Measurements from ENCODE around the gene RNF11. TPM values are rescaled to one million over a fixed set of nuclear protein-coding genes. Genes with fewer than 3 reads are reported as not detected.

The RNF11 gene
- total RNA-seq, 1 donor from 2014 or later: 34.8 TPM

DNA sequence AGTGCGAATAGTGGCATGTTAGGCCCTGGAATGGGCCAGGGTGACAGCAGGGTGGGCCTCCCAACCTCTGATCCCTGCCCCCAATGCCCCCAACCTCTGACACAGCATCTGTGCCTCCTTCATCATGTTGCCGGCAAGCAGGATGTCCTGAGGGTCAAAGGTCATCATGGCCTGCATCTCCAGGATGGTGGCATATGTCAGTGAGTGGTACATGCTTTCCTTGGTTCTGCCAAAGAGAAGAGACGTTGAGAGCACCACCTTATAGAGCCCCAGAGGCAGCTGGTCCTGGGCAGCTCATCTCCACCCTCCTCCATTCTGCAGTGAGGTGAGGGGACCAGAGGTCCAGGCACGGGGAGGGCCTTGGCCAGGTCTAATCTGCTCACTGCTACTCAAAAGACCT lies 76.6 kb downstream of the RNF11 start:
- intact Hi-C loops (cut with micrococcal nuclease): no loop called here

DNA sequence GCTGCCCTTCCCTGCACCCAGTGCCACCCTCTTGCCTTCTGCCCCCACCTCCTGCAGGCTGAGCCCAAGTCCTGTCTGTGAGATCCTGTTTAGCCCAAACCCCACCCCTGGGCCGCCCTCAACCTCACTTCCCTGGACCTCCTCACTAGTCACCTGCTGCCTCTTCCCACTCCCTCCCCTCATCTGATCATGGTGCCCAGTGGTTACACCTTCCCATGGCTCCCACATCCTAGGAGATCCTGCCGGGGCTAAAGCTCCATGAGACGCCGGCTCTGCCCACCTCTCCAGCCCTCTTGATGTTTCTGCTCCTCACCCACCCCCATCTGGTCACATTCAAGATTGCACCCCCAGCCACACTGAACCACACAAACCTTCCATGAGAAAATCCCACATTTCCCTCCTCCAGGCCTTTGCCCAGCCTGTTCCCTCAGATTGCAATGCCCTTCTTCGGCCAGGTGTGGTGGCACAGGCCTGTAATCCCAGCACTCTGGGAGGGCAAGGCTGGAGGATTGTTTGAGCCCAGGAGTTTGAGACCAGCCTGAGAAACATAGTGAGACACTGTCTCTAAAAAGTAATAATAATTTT lies 77.3 kb downstream of the RNF11 start:
- intact Hi-C loops (cut with micrococcal nuclease): no loop called here

DNA sequence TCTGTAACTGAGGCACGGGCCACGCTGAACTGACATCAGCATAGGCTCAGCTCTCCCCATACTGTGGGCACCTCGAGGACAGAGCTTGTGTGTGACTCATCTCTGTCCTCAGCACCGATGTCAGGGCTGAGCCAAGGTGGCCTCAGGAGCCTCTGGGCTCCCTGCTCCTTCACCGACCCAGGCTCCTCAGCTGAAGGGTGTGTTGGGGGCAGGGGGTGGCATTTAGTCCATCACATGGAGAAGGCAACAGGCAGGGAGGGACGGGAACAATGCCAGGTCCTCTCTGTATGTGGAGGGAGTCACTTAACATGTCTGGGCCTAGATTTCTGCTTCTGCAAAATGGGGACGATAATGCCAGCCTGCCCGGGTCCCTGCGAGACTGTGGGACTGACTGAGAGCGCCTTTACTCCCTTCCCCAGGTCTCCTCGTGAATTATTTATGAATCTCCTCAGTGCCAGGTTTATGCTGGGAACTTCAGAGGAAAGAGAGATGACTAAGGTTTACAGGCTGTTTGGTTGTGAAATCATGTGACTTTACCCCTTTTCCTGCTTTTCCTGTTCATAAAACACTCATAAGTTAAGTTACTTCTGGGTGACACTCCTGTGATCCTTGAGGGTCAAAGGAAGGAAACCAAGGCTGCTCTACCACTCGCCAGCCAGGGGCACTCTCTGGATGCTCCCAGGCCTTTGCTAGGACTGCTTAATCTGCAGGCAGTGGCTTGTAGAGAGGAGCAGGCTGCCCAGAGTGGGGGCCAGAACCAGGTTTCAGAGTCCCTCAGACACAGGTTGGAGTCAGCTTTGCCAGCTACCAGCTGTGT lies 78.1 kb downstream of the RNF11 start:
- intact Hi-C loops (cut with micrococcal nuclease): no loop called here

DNA sequence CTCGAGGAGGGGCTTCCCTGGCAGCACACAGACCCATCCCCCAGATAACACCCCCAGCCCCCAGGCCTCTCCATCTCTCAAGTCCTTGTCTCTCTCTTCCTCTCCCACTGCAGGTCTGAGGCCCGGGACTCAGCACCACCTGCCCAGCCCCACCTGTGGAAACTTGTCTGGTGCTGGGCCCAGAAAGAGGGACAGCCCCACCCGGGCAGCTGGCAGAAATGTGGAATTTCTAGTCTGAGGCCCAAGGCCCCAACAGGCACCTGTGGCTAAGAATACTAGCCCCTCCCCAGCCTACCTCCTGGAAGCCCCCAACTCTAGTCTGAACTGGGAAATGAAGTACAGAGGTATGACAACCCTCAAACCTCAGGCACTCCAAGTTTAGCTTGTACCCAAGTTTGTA lies 78.9 kb downstream of the RNF11 start:
- intact Hi-C loops (cut with micrococcal nuclease): no loop called here

DNA sequence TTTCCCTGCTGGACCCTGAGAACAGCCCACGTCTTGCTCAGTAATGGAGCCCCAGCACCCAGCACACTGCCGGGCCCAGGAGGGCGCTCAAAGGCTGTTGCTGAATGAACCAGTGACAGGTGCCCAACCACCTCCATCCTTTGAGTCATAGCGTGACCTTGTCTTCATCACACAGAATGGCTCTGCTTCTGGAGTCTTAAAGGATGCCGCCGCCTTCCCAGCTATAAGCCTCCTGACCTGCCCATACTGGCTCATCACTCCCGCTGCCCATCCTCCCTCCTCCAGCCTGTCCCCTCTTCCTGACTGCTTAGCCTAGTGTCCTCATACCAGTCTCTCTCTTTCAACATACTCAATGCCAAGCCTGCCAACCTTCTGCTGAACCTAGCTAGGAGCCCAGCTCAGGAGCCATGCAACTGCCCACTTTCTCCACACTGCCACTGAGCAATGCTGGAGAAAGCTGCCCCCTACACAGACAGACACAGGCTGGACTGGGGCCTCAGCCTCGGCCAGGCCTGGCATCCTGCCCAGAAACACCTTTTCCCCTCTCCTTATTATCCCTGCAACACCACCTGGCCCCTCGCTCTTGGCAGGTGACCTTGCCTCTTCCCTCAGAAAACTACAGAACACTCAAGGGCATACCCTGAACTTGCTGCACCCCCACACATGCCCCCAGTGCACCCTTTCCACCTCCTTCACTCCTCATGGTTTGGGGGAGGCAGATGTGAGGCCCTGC lies 80.2 kb downstream of the RNF11 start:
- intact Hi-C loops (cut with micrococcal nuclease): no loop called here

DNA sequence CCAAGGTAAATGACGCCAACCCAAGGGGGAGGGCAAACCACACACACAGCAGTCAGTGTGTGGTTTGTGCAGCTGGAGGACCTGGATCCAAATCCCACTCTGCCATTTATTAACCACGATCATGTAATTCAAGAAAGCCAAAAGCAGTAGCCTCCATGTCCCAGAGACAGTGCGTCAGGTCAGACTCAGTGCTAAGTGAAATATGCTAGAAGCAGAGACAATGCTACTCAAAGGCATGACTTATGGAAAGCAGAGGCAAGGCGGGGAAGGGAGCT lies 80.7 kb downstream of the RNF11 start:
- intact Hi-C loops (cut with micrococcal nuclease): no loop called here

DNA sequence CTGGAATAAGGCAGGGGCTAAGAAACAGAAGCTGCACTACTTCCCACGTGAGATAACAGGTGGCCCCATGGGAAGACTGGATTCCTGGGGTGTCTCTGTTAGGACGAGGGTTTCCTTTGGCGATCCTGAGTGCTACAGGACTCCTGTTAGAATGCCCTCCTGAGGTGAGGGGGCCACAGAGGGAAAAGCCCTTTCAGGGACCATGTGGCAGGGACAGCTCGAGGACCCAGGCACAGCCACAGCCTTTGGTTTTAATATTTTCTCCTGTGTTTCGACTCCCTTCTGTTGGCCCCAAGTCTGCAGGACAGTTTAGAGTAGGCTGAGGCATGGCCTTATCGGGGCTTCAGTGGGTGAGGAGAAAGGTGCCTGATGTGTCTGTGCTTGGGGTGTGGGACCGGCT lies 81.7 kb downstream of the RNF11 start:
- intact Hi-C loops (cut with micrococcal nuclease): no loop called here

DNA sequence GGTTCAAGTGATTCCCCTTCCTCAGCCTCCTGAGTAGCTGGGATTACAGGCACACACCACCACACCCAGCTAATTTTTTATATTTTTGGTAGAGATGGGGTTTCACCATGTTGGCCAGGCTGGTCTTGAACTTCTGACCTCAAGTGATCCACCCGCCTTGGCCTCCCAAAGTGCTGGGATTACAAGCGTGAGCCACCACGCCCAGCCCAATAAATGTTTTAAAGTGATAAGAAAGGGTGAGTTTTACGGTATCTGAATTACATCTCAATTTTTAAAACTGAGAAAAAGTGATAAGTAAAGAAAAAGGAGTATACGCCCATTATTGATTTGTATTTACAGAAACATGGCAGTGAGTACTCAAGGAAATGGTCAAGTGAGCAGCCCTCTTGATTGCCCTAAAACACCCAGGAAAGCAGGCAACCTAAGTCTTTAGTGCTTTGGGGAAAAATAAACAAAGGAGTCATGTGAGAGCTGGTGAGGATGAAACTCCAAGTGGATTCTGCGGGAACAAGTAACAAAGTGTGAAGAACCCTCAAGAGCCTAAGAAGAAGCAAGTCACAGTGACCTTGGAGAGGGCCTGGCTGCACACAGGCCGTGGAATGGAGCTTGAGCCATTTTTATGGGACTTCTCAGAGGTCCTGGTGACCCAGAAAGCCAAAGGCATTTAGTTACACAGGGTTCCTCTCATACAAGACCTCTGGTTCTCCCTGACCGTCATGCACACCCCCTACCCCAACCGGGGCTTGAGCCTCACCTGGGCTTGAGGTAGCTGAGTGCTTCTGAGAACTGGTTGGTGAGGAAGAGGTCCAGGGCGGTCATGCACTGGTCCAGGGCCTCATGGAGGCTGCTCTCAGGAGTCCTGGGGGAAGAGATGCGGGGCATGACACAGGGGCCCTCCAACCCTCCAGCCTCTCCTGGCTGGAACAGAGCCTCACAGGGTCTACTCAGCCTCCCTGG lies 85.2 kb downstream of the RNF11 start:
- intact Hi-C loops (cut with micrococcal nuclease): no loop called here

DNA sequence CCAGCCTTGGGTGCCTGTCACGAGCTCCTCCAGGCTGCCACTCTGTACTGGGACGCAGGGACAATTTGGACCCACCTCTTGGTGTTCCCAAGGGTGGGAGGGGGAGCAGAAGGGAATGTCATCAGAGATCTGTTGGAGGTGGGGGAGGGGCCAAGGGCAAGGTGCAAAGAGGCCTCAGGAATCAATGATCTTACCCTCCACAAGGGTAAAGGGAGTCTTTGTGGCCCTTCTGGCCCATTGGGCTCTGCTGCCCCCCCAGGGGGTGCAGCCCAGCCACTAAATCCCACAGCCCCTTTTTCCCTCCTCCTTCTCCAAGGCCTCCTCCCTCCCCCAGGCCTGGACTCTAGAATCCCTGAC lies 85.8 kb downstream of the RNF11 start:
- intact Hi-C loops (cut with micrococcal nuclease): no loop called here

DNA sequence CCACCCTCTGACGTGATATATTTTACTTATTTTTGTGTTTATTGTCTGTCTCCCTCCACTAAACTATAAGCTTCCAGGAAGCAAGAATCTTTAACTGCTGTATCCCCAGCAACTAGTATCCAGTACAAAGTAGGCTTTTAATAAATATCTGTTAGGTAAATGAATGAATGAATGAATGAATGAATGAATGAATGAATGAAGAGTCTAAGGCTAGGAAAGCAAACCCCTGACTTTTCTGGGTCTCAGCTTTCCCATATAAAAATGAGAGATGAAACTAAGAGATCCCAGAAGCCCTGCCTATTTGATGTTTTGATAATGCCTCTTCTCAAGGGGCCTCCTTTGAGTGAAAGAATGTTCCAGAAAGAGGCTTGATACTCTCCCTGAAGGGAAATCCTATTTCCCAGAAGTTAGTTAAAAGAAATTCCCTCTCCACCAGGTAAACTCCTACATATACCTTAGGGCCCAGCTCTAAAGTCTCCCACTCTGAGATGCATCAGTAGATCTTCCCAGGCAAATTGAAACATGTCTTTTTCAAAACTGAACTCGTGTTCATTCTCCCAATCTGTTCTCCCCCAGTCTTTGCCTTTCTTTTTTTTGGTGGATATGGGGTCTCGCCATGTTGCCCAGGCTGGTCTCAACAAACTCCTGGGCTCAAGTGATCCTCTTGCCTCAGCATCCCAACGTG lies 86.5 kb downstream of the RNF11 start:
- intact Hi-C loops (cut with micrococcal nuclease): no loop called here

Other genes with a start within 250 kb of the RNF11 start
- not detected in 2 replicates for gene C1orf185, start 134.0 kb upstream of the RNF11 start, total RNA-seq
- not detected in 2 replicates for gene TTC39A, start 94.3 kb downstream of the RNF11 start, total RNA-seq

Data from T-helper 1 cell treated with Interleukin-12 subunit alpha and Interleukin-12 subunit beta and Interleukin-4 antibody, amounts not matched to agents 30 ng/mL and 1 ng/mL, for 36 hours (primary cell).